Stimulated activated CD4-positive, alpha-beta T cell treated with anti-CD3 and anti-CD28 coated beads, Interleukin-1b, Interleukin-23, amount 100 ng/mL, for 4 hours (primary cell): ENCODE measurements around the gene DPYSL3.

Source experiments
- DNase-seq, 2 donors: peaks; one replicate each; pipeline ENCODE4 v3.0.0-alpha.2; 2020; ENCODE audit warnings: low read depth in 2 of 2

The DPYSL3 gene

DNA sequence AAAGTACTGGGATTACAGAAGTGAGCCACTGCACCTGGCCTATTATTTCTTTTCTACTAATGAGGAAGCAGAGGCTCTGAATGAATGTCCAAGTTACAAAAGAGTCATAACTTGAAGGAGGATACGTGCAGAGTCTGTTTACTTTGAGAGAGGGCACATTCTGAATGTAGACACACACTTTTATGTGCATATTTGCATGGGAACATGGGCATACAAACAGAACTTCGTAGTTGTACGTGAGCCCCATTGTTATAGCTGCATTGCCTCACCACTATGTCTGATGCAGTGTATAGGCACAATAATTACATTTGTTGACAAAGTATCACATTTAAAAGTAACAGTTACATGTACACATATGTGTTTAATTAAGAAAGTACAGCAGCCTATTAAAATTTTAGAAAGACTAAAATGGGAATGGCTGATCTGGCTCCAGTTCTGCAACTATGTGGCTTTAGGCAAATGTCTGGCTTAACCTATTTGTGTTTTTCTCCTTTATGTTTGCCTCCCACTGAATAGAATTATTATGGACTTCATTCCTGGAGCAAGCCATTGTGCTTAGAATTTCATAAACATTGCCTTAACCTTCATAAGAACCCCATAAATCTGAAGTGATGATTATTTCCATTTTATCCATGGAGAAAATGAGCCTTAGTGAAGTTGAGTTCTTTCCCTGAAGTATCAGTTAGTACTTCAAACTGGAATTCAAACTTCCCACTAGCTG, 3.0 kb upstream of the DPYSL3 start:
- no peak for DNase-seq

DNA sequence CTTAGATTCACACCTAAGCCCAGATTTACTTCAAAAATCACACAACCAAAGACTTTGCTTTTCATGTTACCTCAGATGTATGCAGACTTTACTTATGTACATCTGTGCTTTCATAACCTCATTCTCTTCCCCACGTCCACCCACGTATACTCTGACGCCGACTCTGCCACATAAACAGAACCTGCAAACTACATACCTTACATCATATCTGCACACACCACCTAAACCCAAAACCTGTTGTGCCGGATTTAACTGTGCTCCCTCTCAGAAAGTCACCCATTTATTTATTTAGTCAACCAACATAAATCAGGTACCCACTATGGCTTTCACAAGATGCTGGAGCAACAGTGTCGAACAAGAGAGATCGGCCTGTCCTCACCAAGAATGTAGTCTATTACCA, 1.0 kb upstream of the DPYSL3 start:
- DNase-seq, result no peak

DNA sequence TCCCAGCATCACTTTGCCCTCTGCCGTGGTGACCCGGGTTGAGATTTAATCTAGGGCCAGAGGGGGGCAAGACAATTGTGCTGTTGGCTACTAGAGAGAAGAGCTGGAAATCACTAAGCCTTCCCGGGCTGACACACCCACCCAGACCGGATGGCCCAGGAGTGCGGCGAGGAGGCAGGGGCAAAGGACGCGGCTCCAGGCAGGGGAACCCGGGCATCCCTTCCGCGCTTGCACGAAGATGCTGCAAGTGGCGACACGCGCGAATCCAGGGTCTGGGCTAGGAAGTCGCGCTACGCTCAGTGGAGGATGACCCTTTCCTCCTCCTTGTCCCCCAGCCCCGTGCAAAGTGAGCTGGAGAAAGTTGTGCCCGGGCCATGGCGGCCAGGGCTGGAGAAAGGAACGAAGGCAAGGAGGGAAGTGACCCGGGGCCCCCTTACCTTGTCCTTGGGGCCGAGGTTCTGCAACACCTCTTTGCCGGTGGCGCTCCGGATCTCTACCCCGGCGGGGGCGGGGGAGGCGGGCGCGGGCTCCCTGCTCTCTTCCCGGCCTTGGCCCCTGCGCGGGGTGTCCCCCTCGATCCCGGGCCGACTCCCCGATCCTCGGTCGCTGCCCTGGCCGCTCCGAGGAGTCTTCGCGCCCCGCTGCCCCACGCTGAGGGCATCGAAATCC, 693 bp downstream of the DPYSL3 start:
- DNase-seq, result no peak

DNA sequence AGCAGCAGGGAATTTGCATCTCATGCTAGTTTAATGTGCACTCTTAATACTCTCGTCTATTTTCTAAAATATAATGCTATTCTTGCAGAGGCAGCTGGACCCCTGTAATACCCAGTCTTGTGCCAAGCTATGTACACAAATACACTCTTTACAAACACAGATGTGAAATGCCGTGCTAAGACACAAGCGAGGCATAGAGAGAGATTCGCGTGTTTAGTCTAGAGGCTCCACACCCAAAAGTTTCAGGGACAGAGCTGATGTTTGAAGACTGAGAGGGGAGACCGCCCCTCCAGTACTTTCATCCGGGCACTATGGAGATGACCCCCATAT, 1.2 kb downstream of the DPYSL3 start:
- DNase-seq, result no peak

DNA sequence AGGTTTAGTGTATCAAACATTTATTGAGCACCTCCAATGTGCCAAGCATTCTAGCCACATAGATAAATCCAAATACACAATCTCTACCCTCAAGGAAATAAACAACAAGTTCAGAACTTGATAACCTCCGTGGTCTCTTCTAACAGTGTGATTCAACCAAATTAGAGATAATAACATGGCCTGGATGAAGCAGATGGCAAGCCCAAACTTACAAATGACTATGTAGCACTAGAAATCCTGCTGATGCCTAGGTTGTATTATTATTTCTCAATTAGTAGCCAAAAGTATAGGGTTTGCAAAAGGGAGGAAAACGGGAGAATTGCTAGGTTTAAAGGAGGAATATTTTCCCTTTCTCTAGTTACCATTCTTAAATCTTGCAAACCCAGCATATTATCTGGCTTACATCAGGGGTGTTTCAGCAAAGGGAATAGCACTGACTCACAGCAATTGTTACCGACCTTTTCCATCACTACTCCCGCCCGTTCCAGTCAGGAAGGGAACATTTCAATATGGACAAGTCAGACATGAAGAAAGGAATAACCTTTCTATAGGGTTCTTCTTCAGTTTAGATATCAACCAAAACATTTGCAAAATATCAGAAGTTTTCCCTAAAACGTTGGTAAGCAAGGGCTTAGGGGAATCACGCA, 2.3 kb downstream of the DPYSL3 start:
- no peak for DNase-seq

DNA sequence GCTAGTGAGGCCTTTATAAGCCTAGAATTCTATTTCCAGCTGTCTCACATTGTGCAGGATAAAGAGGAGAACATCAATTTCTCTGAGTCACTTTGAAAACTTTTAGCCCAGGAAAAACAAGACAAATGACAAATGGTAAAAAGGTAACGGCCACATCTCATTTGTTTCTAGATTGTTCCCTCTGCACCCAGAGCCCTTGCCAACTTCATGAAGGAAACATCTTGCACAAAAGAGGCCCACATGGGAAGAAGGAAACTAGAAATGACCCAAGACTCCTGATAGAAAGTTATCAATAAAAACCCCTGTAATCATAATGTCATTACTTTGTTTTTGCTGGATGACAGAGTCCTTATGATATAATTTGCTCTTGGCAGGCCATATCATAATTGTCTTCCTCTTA, 5.3 kb downstream of the DPYSL3 start:
- no peak for DNase-seq

DNA sequence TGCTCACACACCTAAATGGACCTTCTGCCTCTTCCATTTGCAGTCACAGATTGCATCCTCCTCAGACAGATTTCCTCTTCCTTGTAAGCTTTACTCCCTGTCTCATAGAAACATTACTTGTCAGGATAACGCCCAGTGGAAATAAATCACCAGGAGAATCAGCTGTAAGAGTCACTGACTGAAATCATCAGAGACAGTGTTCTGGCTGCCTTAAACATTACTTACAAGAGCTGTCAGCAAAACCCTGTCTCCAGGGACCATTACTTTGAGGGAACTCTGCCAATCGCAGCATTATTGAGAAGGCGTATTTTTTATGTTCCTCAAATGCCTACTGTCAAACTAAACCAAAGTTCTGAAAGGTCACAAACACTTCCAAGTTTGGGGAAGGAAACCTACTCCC, 5.9 kb downstream of the DPYSL3 start:
- no peak for DNase-seq

DNA sequence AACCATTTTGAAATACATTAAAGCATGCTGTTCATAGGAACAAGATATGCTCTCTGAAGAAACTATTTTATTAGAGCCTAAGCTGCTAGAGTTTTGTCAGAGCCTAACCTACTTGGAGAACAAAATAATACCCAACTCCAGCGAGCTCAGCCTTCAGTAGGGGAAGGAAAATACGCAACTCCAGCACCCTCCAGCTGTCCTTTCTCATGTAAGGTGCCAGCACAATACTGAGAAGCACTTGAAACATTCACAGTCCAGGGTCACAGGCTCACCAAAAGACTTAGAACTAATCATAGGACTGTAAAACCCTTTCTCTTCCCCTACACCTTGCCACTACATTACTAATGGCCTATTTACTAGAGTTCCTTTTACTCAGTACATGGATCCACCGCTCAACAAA, 18.9 kb downstream of the DPYSL3 start:
- DNase-seq, result no peak

DNA sequence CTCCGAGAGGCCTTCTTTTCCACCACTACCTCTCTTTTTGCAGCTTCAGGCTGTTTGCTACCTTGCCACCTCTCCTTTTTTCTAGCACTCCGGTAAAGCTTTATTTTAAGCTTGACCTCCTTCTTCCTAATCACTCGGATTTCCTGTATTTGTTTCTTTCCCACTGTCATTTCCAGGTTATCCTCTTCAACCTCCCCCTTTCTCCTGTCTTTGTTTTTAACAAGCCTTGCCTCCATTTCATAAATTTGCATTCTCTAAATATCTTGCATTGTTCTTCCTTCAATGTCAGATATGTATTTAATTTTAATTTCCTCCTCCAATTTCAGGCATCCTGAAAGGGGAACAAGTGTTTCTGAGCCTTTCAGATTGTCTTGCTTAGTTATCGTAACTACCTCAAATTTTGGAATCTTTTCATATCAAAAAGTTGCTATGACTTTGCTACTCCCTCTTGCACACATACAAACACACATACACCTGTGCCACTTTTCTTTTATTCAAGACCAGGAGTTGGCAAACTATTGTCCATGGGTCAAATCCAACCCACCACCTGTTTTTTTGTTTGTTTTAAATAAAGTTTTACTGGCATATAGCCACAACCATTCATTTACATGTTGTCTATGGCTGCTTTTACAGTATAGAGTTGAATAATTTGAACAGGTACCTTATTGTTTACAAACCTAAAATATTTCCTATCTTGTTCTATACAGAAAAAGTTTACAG, 22.7 kb downstream of the DPYSL3 start:
- no peak for DNase-seq

DNA sequence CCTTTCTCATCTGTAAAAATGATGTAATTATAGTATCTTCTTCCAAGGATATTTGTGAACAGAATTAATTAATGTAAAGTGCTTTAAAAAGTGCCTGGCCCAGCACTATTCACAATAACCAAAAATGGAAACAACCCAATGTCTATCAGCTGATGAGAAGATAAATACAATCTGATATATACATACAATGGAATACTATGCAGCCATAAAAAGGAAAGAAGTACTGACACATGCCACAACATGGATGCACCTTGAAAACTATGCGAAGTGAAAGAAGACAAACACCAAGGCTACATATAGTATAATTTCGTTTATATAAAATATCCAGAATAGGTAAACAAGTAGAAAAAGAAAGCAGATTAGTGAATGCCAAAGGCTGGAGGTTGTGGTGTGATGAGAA, 24.1 kb downstream of the DPYSL3 start:
- DNase-seq, result no peak

DNA sequence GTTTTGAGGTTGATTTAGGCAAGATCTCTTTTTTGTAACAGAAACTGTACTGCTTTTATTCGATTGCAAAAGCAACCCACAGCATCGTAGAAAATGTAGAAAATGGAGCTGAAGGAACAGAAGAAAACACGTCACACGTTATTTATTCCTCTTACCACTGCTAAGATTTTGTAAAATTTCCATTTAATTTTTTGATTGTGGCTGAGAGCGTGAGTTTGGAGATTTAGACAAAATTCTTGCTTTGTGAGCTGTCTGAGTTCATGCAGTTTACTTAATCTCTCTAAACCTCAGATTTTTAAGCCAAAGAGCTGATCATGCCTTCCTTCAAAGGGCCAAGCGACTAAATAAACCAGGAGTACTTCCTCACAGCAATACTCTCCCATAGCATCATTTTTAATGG, 24.8 kb downstream of the DPYSL3 start:
- no peak for DNase-seq

DNA sequence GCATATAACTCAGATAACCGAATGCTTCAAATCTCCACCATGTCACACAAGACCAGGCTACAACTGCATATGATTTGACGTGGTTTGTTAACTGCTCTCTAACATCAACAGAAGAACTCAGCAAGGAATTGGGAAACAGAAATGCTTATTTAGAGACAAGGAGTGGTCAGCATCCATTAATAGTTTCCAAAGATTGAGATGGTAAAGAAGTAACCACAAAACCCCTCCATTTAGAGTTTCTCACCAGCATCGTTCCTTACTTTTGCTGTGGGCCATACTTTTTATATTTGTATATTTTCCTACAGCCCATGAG, 25.2 kb downstream of the DPYSL3 start:
- no peak for DNase-seq

DNA sequence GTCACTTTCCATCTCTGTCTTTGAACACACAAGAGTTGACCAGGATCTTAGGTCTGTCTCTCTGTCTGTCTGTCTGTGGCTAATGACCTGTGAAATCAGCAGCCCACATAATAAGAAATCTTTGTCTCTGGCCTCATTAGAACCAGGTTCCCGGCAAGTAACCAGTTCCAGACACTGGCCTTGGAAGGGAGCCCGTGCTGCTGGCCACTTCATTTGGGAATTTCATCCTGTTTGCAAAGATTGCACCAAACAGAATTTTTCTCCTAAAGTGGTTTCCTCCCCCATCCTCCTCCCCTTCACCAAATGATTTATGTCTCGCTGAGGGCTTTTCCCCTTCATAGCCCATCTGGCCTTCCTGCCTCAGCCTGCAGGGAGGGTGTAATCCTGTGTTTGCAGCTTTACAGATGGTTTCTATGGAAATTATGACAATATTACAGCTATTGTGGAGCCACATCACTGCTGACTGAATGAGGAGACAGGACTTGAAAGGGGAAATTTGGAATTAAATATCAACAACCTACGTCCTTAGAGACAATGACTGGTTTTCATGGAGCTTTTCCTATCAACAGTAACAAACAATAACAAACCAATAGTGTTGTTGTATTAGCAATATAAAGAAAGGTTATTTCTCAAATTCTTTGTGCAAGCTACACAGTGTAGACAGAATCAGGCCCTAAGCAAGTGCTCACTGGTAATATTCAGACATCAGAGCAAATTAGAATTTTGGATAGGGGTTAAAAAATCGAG, 25.7 kb downstream of the DPYSL3 start:
- no peak for DNase-seq

DNA sequence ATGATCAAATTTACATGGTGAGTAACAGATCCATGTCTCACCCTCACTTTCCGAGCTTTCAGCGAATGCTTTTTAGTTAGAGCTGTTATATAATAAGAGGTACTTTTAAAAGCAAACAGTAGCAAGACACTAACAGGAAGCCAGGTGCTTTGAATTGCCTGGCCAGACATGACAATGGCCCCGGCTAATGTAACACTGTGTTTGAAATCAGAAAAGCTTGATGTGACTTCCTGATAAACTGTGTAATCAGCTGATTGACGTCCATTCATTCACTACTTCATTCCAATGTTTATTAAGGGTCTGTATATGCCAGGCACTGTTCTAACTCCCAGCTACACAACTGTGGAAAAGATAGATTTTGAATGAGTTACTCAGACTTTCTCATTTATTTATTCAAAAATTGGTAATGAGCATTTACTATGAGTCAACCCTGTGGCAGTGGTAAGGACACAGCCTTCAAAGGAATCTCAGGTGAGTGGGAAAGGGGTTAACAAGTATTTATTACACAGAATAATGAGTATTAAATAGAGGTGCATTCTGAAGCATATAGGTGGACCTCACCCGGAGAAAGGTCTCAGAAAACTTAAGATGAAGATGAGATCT, 26.6 kb downstream of the DPYSL3 start:
- DNase-seq, result no peak

DNA sequence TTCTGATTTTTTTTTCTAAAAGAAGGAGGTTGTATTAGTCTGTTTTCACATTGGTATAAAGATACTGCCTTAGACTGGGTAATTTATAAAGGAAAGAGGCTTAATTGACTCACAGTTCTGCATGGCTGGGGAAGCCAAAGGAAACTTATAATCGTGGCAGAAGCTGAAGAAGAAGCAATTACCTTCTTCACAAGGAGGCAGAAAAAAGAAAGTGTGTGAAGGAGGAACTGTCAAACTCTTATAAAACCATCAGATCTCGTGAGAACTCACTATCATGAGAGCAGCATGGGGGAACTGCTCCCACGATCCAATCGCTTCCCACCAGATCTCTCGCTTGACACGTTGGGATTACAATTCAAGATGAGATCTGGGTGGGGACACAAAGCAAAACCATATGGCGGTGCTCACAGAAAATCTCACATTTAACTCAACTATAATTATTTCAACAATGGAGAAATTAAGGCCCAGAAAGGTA, 27.1 kb downstream of the DPYSL3 start:
- no peak for DNase-seq

DNA sequence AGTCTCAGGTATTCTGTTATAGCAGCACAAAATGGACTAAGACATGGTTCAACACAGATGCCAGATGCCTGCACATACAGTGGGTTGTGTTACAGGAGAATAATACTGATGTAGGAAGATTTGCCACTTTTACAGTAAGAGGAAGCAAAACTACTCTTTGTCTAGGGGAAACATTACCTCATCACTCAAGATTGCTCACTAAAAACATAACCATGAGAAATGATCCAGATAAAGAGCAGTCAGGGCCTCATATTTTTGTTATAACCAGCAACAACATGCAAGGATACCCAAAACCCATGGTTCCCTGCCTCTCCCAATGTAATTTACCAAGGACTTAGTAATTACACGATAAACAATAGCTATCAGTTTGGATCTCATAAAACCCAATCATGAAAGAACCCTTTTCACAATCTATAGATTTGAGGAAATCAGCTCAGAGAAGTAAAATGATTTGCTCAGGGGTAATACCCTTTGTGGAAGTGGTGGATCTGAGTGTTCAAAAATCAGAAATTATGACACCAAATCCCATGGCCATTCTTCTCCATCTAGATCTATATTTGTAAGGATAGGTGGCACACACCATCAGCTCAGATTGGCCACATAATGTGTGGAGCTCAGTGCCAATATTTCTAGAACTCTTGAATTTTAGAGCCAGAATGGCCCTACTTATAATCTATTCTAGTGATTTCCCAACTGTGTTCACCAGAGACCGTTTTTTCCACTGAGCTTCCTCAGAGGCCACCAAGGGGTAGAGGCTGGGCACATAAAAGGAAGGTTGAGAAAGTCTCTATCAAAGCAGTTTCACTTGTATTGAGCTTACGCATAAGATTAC, 27.8 kb downstream of the DPYSL3 start:
- DNase-seq, result no peak

DNA sequence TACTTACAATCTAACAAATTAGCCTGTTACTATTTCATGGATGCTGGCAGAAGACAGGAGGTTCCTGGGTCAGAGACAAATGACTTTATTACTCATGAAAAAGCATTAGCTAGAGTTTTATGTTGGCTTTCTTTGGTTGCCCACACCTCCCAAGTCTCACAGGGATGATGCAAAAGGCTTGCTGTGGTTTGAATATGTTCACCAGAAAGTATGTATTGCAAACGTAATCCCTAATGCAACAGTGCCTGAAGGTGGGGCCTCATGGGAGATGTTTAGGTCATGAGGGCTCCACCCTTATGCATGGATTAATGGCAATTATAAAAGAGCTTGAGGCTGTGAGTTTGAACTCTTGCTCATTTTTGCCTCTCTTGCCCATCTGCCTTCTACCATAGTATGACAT, 28.5 kb downstream of the DPYSL3 start:
- DNase-seq, result no peak

DNA sequence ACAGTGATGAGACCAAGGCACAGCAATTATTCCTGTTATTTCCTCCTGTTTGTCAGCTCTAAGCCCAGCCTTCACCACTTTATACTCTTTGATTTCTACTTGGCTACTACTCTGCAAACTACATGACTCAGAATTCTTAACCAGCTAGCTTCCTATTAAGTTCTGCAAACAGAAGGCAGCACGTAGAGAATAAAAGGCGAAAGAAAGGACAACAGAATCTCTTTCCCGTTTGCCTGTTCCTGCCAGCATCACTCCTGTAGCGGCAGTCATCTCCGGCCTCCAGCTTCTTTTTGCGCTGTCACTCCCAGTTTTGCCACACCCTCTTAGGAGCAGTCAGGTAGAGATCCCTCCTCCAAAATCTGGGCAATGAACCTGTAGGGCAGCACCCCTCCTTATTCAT, 29.9 kb downstream of the DPYSL3 start:
- no peak for DNase-seq

DNA sequence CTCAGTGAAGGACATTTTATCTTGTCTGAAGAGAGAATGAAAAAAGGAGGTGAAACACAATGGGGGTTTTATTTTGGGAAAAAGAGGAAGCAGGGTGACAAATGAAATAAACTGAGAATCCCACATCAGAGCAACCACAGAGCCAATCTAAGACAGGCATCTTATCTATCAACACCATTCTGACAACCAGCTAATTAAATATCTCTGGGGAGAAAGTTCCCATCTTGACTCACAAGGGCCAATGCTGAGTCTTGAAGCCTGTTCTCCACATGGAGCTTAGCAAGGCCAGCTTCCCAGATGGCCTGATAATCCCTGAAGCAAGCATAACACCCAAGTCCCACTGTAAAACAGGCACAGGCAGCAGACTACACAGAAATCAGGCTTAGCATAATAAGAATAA, 30.4 kb downstream of the DPYSL3 start:
- no peak for DNase-seq

DNA sequence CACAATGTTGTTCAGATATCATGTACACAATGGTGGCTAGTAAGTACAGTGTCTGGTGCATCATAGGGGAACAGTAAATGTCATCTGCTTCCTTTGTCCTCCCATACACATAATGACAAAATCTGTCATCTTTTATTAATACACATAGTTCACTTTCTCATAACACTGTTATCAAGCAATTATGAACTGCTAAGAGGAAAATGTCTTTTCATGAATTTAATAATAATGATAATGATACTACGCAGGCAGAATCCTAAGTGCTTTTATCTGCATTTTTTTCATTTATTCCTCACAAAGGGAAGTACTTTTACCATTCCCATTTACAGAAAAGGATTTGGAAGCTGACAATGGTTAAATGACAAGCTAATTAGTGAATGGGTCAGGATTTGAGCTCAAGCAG, 35.7 kb downstream of the DPYSL3 start:
- no peak for DNase-seq
